Activated T-cell treated with anti-CD3 and anti-CD28 coated beads for 24 hours (primary cell): ENCODE data around the gene TMPRSS13.

Experiments
- DNase-seq: peaks from one replicate; pipeline ENCODE4 v3.0.0-alpha.2; 2020; ENCODE audit warnings: low read depth

The TMPRSS13 gene

DNA sequence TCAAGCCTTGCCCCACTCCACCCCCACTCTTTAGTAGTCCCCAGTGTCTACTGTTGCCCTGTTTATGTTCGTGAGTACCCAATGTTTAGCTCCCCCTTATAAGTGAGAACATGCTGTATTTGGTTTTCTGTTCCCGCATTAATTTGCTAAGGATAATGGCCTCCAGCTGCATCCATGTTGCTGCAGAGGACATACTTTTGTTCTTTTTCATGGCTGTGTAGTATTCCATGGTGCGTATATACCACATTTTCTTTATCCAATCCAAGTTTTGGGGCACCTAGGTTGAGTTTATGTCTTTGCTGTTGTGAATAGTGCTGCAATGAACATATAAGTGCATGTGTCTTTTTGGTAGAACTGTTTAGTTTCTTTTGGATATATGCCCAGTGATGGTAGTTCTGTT is 36.6 kb downstream of the TMPRSS13 start:
- DNase-seq, result no peak

DNA sequence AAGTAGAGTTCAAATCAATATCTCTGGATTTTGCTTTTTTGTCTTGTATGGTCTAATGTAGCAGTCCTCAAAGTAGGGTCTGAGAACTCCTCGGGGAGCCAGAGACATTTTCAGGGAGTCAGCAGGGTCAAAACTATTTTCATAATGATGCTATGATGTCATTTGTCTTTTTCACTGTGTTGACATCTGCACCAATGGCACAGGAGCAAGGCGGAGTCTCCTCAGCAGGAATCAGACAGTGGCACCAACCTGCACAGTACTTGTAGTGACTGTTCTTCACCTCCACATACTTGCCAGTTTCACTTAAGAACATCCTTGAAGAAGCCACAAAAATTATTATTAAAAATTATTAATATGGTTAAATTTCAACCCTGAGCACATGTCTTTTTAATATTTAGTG is 37.8 kb downstream of the TMPRSS13 start:
- DNase-seq, result no peak

DNA sequence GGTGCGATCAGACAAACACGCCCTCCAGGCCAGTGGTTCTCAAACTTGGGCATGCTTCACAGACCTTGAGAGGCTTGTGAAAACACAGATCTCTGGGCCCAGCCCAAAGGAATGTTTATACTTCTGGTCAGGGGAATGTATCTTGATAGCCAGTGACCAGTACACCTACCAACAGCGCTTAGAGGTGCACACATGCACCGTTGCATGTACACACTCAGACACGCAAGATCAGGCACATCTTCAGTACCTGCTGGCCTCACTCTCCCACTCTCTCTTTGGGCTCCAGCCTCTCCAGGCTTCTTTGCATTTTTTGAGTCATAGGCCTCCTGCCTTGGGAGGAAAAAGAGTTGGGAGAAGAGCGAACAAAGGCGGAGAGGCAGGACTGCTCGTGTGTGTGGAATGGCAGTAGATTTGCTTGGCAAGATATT is 41.0 kb downstream of the TMPRSS13 start:
- DNase-seq, result no peak

DNA sequence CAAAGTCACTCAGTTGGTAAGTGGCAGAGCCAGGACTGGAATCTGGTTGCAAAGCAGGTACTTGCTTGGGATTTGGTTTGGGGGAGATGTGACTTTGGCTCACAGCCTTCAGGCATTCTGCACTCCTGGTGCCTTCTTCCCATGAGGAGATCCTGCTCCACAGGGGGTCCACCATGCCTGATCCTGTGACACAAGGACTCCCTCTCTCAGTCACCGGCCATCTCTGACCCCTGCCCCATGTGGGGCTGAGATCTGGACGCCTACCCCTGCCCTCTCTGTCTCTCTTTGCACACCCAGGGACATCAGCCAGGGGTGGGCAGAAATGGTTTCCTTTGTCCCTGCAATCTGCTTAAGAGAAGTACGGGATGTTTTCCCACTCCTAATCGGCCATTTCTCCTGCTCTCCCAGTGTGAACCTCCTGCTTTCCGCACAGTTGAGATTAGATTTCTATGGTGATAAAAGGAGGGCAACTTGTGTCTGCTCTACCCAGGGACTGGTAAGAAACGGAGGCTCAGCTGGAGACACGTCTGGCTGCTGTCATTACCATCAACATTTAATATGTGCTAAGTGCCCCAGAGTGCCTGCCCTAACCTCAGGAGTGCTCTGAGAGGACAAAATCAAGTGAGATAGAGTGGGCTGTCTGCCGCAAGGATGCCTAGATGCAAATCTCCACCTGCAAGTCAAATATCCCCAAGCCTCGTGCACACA is 41.6 kb downstream of the TMPRSS13 start:
- no peak for DNase-seq

DNA sequence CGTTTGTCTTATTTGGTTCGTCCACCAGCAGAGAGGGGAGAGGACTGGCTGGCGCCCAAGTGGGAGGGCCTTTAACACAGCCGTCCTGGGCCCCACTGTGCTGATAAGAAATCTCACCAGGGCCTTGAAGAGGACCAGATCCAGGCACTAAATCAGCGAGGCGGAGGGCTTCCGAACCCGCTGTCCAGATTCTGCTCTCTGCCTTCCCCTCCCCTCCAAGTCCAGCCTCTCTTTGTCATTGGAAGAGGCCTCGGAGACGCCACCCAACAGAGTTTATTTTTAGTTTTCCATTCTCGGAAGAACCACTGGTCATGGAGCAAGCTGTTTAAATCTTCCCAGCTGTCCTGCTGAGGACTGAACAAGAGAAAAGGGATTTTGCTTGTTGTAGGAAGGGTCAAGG is 43.4 kb downstream of the TMPRSS13 start:
- no peak for DNase-seq

DNA sequence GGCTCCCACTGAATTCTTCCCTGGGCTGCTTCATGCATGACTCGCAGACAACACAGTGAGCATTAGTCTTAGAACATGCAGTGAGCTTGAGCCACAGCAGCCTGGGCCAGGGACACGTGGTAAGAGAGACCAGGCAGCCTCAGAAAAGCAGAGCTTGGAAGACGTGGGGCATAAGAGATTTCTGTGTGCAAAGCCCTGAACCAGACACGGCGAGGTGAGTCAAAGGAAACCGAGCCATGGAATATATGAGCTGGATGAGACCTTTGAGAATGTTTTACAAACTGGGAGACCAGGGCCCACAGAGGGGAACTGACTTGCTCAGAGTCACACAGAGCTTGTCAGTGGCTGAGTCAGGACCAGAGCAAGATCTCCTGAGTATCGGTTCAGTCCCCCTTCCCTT is 44.2 kb downstream of the TMPRSS13 start:
- DNase-seq, result no peak

DNA sequence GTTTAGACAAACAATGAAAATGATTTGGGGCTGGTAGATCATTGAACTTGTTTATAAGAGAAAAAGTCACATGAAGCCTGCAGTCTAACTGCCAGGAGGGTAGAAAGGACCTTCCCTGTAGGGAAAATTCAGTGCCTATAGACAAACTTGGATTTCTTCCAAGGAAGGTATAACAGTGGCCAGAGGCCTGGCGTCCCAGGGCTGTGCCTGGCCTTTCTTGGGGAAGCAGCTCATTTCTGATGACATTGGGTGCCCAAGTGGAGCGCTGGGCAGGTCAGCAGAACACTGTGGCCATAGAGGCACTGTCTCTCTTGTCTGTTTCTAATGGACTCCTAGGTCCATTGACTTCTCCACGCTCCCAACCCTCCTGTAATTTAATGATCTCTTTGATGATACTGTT is 46.1 kb downstream of the TMPRSS13 start:
- no peak for DNase-seq

DNA sequence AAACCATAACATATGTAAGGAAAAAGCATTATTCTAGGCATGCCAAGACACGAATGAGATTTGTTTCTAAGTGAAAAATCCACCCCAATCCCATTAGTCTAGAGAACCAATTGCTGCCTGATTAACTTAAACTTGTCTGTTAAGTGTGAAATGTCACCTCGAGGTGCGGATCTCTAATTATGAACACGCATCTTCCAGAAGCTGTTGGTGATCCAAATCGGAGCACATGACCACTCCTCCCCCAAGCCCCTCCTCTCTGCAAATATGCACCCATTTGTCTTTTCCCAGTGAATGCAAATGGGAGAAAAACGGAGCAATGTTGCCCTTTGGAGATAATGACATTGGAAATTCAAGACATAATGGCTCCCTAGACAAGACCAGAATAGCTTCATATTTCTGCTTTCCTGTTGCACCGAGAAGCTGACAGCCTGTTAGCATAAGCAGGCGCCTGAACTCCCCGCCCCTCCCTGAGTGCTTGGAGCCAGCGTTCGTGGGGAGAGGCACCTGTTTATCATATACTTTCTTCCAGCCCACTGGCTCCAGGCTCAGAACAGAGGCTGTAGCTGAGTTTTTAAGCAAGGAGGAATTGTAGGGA is 46.8 kb downstream of the TMPRSS13 start:
- no peak for DNase-seq

DNA sequence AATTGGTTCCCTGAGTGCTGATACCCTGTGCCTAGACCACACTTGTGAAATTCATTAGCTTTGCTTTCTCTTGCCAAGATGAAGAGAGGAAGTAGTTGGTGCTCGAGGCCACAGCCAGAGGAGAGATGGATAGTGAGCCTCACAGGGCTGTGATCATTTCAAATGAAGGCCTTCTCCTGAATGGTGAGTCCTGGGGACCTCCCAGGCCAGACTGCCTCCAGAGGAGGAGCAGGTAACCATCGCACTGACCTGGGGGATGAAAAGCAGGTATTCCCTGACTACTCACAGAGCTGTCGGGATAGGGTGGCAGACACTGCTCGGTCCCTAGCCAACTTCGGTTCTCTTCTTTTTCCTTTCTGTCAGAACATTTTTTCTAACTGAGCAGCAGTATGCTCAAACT is 48.0 kb downstream of the TMPRSS13 start:
- DNase-seq, result no peak

DNA sequence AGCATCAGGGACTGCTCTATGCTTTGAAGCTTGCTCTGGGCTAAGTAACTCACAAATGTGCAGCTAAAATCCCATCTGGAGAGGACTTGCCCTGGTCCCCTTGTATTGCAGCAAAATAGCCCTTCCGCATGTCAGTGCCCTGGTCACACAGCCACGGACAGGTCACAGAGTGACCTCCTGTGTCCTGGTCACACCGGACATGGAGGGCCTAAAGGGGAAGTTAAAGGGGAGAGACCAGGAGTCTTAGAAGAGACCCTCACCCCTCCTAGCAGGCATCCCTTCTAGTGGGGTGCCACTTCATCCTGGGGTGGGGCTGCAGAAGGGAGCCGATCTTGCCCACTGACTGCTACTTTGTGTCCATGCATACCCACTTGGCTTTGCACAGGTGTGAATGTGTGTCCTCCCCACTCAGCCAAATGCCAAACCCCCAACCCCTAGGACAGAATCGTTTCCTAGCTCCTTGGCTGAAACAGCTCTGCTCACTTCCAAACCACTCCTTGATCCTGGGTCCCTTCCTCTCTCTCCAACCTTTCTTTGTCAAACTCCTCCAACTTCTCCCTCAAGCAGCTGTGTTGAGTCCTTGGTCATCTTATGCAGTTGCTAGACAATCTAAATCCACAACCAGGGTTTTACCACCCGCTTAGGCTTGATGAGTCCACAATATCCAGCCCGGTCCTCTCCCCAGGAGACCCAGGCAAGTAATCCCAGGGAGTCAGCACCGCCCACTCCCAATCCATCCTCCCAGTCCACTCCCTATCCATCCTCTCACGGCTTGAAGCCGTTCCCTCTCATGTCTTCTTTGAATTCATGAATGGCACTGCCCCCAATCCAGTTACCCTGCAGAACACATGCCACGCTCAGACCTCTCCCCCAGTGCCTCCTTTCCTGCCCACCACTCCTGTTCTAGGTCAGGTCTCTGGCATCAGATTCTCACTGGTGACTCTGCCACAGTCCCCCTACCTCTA is 49.4 kb downstream of the TMPRSS13 start:
- no peak for DNase-seq

DNA sequence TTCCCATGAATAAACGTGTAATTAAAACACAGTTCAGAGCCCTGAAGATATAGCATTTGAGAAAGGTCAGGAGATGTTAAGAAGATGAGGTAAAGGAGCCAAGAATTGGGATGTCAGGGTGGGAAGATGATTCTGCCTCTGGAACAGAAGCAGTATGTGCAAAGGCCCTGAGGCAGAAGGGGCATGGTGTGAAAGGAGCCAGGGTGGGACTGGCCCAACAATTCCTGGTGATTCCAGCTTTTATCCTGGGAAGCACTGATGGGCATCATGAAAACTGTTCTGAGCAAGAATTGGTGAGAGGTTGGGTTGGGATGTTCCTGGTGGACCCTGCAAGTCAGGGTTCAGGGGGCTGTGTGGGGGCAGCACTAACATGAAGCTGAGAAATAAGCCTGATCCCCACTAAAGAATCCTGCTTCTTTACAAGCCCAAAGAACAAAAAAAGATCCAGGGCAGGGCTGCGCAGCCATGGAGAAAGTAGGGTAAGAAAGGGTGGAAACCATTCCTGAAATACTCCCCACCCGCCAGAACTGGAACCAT is 50.2 kb downstream of the TMPRSS13 start:
- DNase-seq, result no peak

DNA sequence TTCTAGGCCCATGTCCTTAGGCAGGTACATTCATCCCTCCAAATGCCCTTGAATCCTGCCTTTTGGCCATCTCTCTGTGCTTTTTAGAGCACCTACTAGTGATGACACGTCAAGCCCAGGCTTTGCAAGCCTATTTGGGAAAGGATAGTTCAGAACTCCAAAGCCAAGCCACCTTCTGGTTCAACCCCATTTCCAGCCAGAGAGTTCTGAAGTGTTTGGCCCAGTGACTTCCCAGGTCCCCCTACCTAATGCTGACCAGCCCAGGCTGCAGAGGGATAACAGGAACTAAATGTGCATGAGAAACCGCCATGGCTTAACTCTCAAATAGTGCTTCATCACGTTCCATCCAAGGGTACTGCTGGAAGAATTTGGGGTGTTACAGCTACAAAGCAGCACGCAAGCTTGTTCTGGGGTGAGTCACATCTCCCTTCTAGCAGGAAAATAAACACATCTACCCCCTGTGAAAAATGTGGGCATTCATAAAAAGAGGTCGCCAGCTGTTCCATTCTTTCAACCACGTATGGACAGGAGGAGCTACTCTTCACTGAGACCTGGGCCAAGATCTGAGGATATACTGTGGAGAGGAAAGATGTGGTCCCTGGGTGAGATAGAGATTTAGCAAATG is 50.8 kb downstream of the TMPRSS13 start:
- DNase-seq, result no peak

DNA sequence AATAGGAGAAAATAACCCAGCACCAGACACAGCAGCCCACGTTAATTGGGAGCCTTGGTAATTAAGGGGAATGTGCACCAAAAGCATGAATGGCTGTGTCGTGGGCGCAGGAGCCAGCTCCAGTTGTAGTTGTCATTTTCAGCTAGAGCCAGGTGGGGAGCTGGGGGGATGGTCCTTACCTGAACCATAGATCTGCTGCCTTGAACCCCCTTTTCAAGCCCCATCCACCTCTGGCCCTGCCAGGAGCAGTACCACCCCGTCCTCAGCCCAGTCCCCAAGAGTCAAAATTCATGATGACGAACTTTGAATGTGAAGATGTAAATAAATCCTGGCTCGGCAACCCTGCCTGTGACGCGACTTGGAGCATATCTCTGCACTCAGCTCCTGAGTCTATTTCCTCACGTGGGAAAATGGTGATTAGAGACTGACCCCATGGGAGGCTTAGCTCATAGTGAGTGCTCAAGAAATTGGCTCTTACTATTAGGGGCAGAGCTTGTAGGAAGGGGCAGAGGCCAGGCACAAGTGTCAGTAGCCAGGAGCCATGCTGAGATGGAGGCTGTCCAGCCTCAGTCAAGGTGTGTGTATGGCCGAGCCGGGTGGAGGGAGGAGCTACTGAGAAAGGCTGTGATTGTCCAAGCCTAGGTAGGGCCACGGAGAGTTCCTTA is 52.0 kb downstream of the TMPRSS13 start:
- DNase-seq, result no peak

DNA sequence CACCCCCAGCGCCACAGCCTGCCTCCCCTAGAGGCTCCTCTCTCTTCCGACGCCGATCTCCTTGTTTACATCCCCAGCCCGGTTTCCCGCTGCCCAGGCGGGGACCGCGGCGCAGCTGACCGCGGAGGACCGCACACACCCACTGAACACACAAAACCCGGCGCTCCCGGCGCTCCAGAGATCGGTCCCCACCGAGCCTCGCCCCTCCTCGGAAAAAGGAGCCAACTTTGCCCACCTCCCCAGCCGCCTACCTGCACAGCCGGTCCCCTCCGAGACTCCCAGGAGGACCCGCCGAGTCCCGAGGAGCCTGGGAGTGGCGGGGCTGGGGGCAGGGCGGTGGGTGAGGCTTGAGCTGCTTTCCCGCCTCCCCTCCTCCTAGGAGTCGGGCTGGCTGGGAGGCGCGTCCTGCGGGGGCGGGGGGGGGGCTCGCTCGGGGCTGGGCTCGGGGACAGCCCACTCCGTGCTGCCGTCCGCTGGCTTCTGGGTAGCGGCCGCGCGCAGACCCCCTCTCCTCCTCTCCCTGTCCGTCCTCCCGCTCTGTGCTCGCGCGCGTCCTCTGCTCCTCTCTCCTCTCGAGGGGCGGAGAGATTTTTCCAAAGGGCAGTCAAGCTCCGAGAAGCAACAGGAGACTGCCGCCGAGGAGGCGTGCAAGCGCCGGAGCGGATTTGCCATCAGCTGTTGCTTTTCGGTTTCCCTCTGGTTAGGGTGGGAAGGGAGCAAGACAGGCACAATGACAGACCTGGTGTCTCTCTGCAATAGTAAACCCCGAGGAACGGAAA is 52.7 kb downstream of the TMPRSS13 start, which contains the start of gene FXYD6:
FXYD6 (minus strand) TSS at position 318 of the 779 bp plus-strand sequence. CDS start 33,882 bp downstream, outside the sequence.
- no peak for DNase-seq

DNA sequence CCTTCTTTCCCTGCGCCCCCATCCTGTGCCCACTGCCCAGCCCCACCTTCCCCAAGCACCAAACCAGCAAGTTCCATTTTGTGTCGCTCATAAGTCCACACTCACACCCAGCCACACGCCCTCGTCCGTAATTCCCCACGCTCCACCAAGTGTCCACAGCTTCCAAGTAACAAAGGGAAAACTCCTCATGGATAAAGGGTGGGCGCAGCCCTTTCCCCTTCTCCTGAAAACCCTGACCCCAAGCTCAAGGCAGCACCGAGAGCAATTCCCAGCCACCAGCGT is 53.2 kb downstream of the TMPRSS13 start:
- DNase-seq, result no peak

DNA sequence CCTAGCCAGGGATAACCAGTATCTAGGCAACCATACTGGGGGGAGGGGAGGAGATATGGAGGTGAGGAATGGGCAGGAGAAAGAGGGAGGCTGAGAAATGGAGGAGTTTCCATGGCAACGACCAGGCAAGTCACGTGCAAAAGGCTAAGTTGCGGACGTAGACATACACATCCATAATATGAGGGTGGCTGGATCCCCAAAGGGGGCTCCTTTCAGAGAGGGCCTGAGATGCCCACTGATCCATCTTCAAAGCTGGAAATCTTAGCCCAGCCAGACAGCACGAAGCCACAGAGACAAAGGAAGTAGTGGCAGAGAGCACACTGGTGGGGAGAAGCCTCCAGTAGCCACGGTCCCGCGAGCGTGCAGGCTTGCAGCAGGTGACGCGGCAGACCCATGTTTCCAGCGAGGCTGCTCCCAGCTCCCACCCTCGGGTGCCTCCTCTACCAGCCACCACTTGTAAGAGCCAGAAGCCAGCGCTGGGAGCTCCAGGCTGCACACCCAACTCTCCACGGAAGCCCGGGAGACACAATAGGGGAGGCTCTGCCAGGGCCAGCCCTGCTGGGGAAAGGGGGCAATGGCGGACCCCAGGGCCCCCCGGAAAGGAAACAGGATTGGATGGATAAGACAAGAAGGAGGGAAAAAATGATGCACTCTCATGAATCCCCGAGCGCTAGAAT is 53.7 kb downstream of the TMPRSS13 start:
- DNase-seq, result no peak

DNA sequence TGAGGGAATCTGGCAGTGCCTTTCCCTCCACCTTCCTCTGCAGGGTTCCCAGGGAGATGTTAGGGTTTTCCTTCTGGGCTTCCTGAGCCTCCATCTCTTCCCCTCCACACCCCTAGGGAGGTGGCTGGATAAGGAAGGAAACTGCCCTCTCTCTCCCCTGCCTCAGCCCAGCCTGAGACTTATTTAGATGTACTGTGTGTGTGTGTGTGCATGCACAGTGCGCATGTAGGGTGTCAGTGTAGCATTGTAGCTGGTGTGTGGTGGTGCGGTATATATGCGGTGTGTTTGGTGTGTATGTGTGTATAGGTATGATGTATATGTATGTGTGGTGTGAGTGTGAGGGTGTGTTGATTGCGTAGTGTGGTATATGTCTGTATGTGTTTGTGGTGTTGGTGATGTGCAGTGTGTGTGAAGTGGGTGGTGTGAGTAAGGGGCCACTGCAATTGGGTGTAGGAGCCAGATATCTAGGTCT is 54.3 kb downstream of the TMPRSS13 start:
- no peak for DNase-seq

DNA sequence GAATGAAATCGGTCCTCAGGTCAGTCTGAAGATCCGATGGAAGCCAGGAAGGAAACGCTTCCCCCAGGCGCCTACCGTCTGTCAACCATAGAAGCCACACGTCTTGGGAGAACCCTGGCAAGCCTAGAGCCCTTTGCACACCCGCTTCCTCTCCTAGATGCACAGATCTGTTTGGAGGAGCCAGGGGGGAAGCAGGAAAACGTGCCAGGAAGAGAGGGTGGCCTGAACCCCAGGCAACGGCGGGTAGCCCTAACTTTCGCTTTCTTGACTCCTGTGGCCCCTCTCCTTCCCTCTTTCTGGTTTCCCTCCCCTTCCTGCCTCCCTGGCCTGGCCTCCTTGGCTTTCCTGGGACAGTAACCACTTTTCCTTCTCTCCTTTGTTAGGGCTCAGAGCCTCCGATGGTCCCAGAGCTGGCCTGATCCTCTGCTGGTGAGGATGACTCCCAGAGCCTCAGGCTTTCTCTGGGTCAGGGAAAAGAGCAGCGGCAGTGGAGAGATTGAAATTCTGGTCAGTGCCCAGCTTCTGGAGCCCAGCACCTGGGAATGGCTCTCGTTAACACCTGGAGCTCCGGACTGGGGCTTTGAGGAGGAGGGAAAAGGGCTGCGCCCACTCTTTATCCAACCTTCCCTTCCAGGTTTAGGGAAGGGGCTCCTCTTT is 54.8 kb downstream of the TMPRSS13 start:
- no peak for DNase-seq

DNA sequence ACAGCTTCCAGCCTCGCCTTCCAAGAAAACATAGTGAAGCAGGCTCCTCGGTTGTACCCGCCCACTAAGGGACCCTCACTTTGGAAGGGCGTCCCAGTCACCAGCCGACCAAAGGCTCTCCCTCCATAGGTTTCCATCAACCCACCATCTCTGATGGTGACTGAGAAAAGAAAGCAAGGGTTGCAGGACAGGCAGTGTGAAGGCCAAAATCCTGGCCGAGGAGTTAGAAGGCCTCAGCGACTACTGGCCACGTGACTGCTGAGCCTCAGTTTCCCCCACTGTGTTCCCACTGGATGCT is 55.4 kb downstream of the TMPRSS13 start:
- DNase-seq, result no peak
